Mononuclear cell (primary cell): Measurements from ENCODE around the gene COQ8B. TPM values are rescaled to one million over a fixed set of nuclear protein-coding genes. Genes with fewer than 3 reads are reported as not detected.

Experiments used
- H3K27me3 ChIP-seq: 2 replicates; pipeline ENCODE4 v1.6.0; 2011; ENCODE audit warnings: low read length, control low read depth; ENCODE audit not compliant: insufficient read depth
- H3K4me1 ChIP-seq: 2 replicates; pipeline ENCODE4 v1.5.1; 2011; ENCODE audit warnings: mild to moderate bottlenecking, low read length, control low read depth; ENCODE audit not compliant: insufficient read depth
- H3K4me3 ChIP-seq: 2 replicates; pipeline ENCODE4 v1.5.1; 2011; ENCODE audit warnings: mild to moderate bottlenecking, low read length, moderate library complexity
- H3K9me3 ChIP-seq: 2 replicates; pipeline ENCODE4 v1.5.1; 2011; ENCODE audit warnings: low read depth, mild to moderate bottlenecking, control low read depth, low read length
- total RNA-seq: library from RNA; depleted of rRNA; stranded (reverse); fragments of >200 nt; gene quantifications from one replicate; pipeline ENCODE4 v1.2.3, GENCODE V29; 2012

The COQ8B gene
- total RNA-seq, 1 donor: 11.9 TPM

- peaks cover 23% of the 10 kb centered on the region for H3K4me1 ChIP-seq
- no peak overlapping the region for H3K4me3 ChIP-seq
Observed at GRCh38 chr19:40693896-40694295, 22.8 kb downstream of the COQ8B start.

DNA sequence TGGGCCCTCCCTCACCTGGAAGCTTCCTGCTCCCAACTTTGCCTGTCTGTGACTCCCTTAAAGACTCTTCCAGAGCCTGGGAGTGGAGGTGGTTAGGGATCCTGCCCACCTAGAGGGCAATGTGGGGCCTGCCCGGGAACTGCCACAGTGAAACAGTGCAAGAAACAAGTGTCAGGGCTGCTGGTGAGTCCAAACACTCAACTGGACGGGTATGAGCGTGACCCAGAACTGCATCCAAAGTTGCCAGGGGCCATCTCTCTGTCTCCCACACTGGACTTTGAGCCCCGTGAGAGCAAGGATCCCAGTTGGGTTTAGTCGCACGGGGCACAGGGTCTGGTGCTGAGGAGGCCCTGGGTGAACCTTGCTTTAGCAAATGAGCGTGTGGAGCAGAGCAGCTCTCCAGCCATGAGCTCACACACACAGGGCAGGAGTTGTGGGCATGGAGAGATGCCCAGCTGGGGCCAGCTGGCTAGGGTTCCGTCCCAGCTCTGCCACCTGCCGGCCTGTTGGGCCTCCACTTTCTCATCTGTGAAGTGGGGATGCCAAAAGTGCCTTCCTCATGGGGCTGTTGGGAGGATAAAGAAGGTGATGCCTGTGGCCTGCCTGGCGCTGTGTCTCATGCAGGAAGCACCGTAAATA, 23.4 kb downstream of the COQ8B start:
- no peak overlapping the region for H3K4me3 ChIP-seq

More at GRCh38 chr19:40693896-40694295, 22.8 kb downstream of the COQ8B start:
- Histone ChIP-seq H3K9me3 (no peaks in the 10 kb centered on the region), H3K27me3 (no peaks in the 10 kb centered on the region)

GRCh38 chr19:40692212-40692551, 24.5 kb downstream of the COQ8B start:
- H3K9me3 ChIP-seq: no peaks in the 10 kb centered on the region
- H3K4me3 ChIP-seq: no peak overlapping the region
- peaks cover 30% of the 10 kb centered on the region for H3K4me1 ChIP-seq
- no peaks in the 10 kb centered on the region for H3K27me3 ChIP-seq

More for the DNA sequence above, 23.4 kb downstream of the COQ8B start:
- no peaks in the 10 kb centered on the region for H3K27me3 ChIP-seq
- peaks cover 29% of the 10 kb centered on the region for H3K4me1 ChIP-seq
- H3K9me3 ChIP-seq: no peaks in the 10 kb centered on the region

- H3K27me3 ChIP-seq: no peaks in the 10 kb centered on the region
- H3K4me1 ChIP-seq: peaks cover 35% of the 10 kb centered on the region
- no peaks in the 10 kb centered on the region for H3K9me3 ChIP-seq
- H3K4me3 ChIP-seq: no peak overlapping the region
Observed at GRCh38 chr19:40691421-40692211, 25.1 kb downstream of the COQ8B start.

GRCh38 chr19:40690693-40691420, 25.8 kb downstream of the COQ8B start:
- peaks cover 35% of the 10 kb centered on the region for H3K4me1 ChIP-seq
- H3K4me3 ChIP-seq: peak overlapping the region; percentile 50
- H3K27me3 ChIP-seq: no peaks in the 10 kb centered on the region
- H3K9me3 ChIP-seq: no peaks in the 10 kb centered on the region

- peaks cover 35% of the 10 kb centered on the region for H3K4me1 ChIP-seq
- peak within 1 kb of the TSS; percentile 50 for H3K4me3 ChIP-seq
- no peaks in the 10 kb centered on the region for H3K9me3 ChIP-seq
Observed at GRCh38 chr19:40690050-40690692, 26.5 kb downstream of the COQ8B start, which contains the start of gene NUMBL. TSS of gene NUMBL (minus strand) at chr19:40690651. CDS start at chr19:40690483, 168 bp downstream.

GRCh38 chr19:40689339-40690049, 27.2 kb downstream of the COQ8B start:
- H3K4me3 ChIP-seq: no peak overlapping the region
- no peaks in the 10 kb centered on the region for H3K27me3 ChIP-seq
- no peaks in the 10 kb centered on the region for H3K9me3 ChIP-seq
- peaks cover 35% of the 10 kb centered on the region for H3K4me1 ChIP-seq

More at GRCh38 chr19:40690050-40690692, 26.5 kb downstream of the COQ8B start, which contains the start of gene NUMBL:
- H3K27me3 ChIP-seq: no peaks in the 10 kb centered on the region

DNA sequence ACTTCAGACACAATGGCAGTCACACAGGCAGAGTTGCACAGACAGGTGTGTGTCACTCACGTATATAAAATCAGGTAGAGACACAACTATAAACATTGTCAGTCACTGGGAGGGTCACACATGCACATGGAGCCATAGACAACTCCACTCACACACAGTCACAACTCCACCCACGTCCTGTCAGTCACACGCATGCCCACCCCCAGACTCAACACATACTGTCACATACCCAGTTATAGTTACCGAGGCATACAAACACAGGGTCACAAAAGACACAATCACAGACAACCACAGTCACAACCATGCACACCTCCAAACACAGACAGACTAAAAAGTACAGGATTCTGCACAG, 27.7 kb downstream of the COQ8B start:
- H3K4me1 ChIP-seq: peaks cover 35% of the 10 kb centered on the region
- H3K9me3 ChIP-seq: no peaks in the 10 kb centered on the region
- H3K27me3 ChIP-seq: no peaks in the 10 kb centered on the region
- no peak overlapping the region for H3K4me3 ChIP-seq

GRCh38 chr19:40688309-40688708, 28.4 kb downstream of the COQ8B start:
- Histone ChIP-seq H3K4me3 (no peak overlapping the region), H3K27me3 (no peaks in the 10 kb centered on the region), H3K9me3 (no peaks in the 10 kb centered on the region), H3K4me1 (peaks cover 35% of the 10 kb centered on the region)

- H3K9me3 ChIP-seq: no peaks in the 10 kb centered on the region
- no peak overlapping the region for H3K4me3 ChIP-seq
- H3K4me1 ChIP-seq: peaks cover 35% of the 10 kb centered on the region
- H3K27me3 ChIP-seq: no peaks in the 10 kb centered on the region
Observed at GRCh38 chr19:40687525-40688016, 29.1 kb downstream of the COQ8B start.

GRCh38 chr19:40686882-40687524, 29.7 kb downstream of the COQ8B start:
- H3K9me3 ChIP-seq: no peaks in the 10 kb centered on the region
- peaks cover 35% of the 10 kb centered on the region for H3K4me1 ChIP-seq
- no peaks in the 10 kb centered on the region for H3K27me3 ChIP-seq
- no peak overlapping the region for H3K4me3 ChIP-seq

DNA sequence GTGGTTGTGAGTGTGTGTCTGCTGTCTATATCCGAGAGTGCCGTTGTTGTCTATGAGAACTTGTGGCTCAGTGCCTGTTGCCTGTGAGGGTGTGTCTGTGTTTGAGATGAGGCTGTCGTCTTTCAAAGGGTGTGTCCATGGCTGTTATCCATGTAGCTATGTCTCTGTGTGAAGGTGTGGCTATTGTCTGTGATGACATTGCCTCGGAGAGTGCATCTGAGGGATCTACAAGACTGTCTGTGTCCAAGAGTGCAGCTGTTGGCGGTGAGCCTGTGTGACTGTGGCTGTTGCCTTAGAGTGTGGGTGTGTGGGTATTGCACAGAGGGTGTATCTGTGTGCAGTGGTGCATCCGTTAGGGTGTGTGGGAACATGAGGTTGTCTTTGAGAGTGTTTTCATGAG, 31.1 kb downstream of the COQ8B start:
- no peak overlapping the region for H3K4me3 ChIP-seq
- H3K27me3 ChIP-seq: no peaks in the 10 kb centered on the region
- H3K4me1 ChIP-seq: peaks cover 26% of the 10 kb centered on the region
- H3K9me3 ChIP-seq: no peaks in the 10 kb centered on the region

DNA sequence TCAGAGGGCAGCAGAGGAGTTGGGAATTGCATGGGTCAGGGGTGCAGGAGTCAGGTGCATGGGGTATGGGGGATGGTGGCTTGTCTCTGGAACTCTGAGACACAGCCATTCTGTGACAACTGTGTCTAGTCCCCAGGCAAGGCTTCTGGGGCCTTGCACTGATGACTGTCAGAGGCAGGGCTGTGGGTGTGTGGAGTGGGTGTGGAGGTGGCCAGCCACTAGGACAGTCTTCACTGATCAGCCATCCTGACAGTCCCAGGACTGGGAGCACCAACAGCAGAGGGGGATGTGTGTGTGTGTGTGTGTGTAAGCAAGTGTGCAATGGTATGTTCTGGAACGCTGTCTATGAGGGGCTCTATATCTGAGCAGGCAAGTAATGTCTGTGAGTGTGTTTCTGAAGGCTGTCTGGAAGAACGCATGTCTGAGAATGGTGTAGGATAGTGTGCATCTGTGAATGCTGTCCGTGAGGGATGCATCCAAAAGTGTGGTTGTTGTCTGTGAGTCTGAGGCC, 31.6 kb downstream of the COQ8B start:
- Histone ChIP-seq H3K4me3 (no peak overlapping the region), H3K27me3 (no peaks in the 10 kb centered on the region), H3K9me3 (no peaks in the 10 kb centered on the region), H3K4me1 (peaks cover 24% of the 10 kb centered on the region)

DNA sequence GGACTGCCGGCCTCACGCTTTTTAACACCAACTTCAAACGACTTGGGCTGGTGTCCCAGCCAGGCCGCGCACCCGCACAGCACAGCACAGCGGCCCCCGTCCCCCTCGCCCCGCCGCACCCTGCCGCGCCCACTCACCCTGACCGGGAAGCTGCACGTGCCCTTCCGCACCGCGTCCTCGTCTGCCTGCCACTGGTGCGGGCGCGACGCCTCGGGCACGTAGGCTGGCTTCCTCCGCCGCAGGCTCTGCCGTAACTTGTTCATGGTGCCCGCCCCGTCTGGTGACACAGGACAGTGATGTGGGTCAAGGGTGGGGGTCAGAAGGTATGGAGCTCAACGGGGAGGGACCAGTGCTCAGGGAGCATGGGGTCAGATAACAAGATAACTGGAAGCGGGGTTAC, 32.4 kb downstream of the COQ8B start:
- H3K9me3 ChIP-seq: no peaks in the 10 kb centered on the region
- no peak overlapping the region for H3K4me3 ChIP-seq
- no peaks in the 10 kb centered on the region for H3K27me3 ChIP-seq
- H3K4me1 ChIP-seq: peaks cover 16% of the 10 kb centered on the region
